ENCODE data around the gene ATP2A1. TPM values are rescaled to one million over a fixed set of nuclear protein-coding genes. Genes with fewer than 3 reads are reported as not detected.

Gene ATP2A1
- total RNA-seq, 2 donors from 2014 or later: not detected

DNA sequence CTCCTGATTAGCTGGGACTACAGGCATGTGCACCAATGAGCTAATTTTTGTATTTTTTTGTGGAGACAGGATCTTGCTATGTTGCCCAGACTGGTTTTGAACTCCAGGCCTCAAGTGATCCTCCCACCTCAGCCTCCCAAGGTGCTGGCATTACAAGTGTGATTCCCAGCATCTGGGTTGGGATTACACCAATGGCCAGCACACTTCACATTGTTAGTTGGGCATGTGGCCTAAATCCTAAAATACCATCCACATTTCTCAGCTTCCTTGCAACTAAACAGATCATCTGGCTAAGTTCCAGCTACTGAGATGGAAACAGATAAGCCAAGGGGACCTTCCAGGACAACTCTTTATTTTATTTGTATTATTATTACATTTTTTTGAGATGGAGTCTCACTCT lies 36.9 kb downstream of the ATP2A1 start:
- no peaks in the 10 kb centered on the region for H3K27me3 ChIP-seq
- TF ChIP-seq POLR2A (IDR thresholded peaks at IDR 0.05): no peak
- TF ChIP-seq, protein P1, sequence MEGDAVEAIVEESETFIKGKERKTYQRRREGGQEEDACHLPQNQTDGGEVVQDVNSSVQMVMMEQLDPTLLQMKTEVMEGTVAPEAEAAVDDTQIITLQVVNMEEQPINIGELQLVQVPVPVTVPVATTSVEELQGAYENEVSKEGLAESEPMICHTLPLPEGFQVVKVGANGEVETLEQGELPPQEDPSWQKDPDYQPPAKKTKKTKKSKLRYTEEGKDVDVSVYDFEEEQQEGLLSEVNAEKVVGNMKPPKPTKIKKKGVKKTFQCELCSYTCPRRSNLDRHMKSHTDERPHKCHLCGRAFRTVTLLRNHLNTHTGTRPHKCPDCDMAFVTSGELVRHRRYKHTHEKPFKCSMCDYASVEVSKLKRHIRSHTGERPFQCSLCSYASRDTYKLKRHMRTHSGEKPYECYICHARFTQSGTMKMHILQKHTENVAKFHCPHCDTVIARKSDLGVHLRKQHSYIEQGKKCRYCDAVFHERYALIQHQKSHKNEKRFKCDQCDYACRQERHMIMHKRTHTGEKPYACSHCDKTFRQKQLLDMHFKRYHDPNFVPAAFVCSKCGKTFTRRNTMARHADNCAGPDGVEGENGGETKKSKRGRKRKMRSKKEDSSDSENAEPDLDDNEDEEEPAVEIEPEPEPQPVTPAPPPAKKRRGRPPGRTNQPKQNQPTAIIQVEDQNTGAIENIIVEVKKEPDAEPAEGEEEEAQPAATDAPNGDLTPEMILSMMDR (IDR thresholded peaks at IDR 0.05): no peak
- no peak overlapping the region for H3K27ac ChIP-seq
- no peaks in the 10 kb centered on the region for H3K4me1 ChIP-seq
- DNase-seq (no peak), ATAC-seq (no peak)
- no peaks in the 10 kb centered on the region for H3K9me3 ChIP-seq
- intact Hi-C loops (cut with DNase I): no loop called here
- H3K4me3 ChIP-seq: no peak overlapping the region
- H3K36me3 ChIP-seq (replicated peaks in 1 of 2; ENCODE audit: insufficient read depth in 1 of 2, low read depth in 2 of 2): peaks cover 0 to 3% of the 10 kb centered on the region in 2 donors

DNA sequence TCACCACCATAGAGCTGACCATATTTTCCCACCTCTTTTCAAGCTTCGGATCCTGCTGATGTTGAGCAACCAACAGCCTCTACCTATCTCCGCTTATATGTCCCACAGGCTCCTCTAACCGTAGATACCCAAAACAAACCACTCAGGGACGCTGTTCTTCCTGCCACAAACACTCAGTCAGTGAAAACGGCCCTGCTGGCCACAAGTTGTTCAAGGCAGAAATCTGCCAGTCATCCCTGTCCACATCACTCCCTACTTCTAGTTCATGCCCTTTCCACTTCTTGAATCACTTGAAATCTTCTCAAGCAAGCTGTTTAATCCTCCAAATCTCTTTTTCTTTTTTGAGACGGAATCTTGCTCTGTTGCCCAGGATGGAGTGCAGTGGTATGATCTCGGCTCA lies 38.8 kb downstream of the ATP2A1 start:
- peaks cover 0 to 3% of the 10 kb centered on the region in 2 donors for H3K36me3 ChIP-seq (replicated peaks in 1 of 2; ENCODE audit: insufficient read depth in 1 of 2, low read depth in 2 of 2)

DNA sequence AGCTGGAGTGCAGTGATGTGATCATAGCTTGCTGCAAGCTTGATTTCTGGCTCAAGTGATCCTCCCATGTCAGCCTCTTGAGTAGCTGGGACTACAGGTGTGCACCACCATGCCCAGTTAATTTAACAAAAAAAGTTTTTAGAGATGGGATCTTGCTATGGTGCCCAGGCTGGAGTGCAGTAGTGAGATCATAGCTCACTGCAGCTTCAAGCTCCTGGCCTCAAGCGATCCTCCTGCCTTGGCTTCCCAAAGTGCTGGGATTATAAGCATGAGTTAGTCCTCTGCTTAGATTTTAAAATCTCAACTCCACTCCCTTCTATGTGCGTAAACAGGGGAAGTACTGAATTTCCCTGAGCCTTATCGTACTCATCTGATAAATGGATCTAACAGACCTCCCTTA lies 40.4 kb downstream of the ATP2A1 start:
- no peaks in the 10 kb centered on the region for H3K27me3 ChIP-seq
- H3K4me1 ChIP-seq: peaks cover 16% of the 10 kb centered on the region
- intact Hi-C loops (cut with DNase I): no loop called here
- WGBS, 2 donors: 94 to 96% methylated on average over 3 of the region's 3 CpGs
- TF ChIP-seq POLR2A (IDR thresholded peaks at IDR 0.05): no peak
- TF ChIP-seq, protein P1 (IDR thresholded peaks at IDR 0.05): no peak
- no peak for ATAC-seq
- H3K9me3 ChIP-seq: no peaks in the 10 kb centered on the region
- peaks cover 0 to 1% of the 10 kb centered on the region in 2 donors for H3K36me3 ChIP-seq (replicated peaks in 1 of 2; ENCODE audit: insufficient read depth in 1 of 2, low read depth in 2 of 2)
- DNase-seq: no peak
- H3K27ac ChIP-seq: no peak overlapping the region
- no peak overlapping the region for H3K4me3 ChIP-seq

More for the DNA sequence above, 38.8 kb downstream of the ATP2A1 start:
- ATAC-seq (no peak), DNase-seq (no peak)
- H3K4me1 ChIP-seq: peaks cover under 1% of the 10 kb centered on the region
- 82 to 92% methylated on average over 7 of the region's 7 CpGs for WGBS, 2 donors
- intact Hi-C loops (cut with DNase I): no loop called here
- H3K9me3 ChIP-seq: no peaks in the 10 kb centered on the region
- no peak overlapping the region for H3K4me3 ChIP-seq
- TF ChIP-seq, protein P1 (IDR thresholded peaks at IDR 0.05): no peak
- no peak for TF ChIP-seq POLR2A (IDR thresholded peaks at IDR 0.05)
- H3K27me3 ChIP-seq: no peaks in the 10 kb centered on the region
- H3K27ac ChIP-seq: no peak overlapping the region

DNA sequence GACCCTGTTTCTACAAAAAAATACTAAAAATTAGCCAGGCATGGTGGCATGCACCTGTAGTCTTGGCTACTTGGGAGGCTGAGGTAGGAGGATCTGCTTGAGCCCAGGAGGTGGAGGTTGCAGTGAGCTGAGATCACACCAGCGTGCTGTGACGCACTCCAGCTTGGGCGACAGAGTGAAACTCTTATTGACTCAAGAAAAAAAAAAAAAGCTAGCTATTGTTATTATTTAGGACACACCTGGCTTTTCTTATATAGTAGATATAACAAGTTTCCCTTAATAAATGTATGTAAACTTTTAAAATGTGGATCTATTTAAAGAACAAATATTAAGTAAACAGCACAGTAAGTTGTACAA lies 44.9 kb downstream of the ATP2A1 start:
- intact Hi-C loops (cut with DNase I): no loop called here
- Histone ChIP-seq H3K4me3 (no peak overlapping the region), H3K9me3 (no peaks in the 10 kb centered on the region), H3K27me3 (no peaks in the 10 kb centered on the region), H3K4me1 (peaks cover 25% of the 10 kb centered on the region), H3K27ac (peak overlapping the region; percentile 84 to 100 (median 97)), H3K36me3 (replicated peaks in 1 of 2; ENCODE audit: insufficient read depth in 1 of 2, low read depth in 2 of 2) (no peaks in the 10 kb centered on the region)
- no peak for TF ChIP-seq POLR2A (IDR thresholded peaks at IDR 0.05)
- TF ChIP-seq, protein P1 (IDR thresholded peaks at IDR 0.05): no peak
- 38 to 69% methylated on average over 3 of the region's 3 CpGs for WGBS, 2 donors
- ATAC-seq: no peak
- no peak for DNase-seq

DNA sequence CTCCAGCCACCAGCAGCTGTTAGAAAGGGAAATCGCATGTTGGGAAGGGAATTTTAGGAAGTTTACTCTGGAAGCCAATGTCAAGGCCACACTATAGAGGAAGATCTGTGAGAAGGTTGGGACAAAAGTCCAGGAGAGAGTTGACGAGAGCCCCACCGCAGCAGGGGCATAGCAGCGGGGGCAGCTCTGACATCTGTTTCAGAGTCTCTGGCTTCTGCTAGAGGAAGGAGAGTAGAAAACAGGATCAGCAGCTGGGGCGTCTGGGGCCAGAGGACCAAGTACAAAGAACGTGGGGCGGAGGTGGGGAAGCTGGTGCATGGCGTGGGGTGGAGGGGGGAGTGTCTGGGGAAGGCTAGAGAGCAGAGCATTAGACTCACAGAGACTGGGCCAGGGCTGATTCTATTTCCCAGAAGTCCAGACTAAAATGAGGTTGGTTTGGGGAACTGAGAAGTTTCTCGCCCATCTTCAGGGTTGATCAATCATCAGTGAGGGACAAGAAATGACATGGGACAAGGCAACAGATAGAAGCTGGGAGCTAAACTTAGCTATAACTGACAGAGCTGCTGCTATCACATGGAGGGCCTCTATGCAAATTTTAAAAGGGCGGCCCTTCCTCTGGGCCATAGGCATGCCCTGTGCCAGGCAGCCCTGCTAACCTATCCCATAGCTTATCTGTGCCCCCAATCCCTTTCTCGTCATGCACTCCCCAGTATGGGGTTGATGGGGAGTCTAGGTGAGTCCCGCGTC lies 45.5 kb downstream of the ATP2A1 start:
- DNase-seq: peak; percentile 27 to 42 (median 30)
- ATAC-seq: no peak
- Histone ChIP-seq H3K9me3 (no peaks in the 10 kb centered on the region), H3K4me3 (peak overlapping the region in 1 of 2 donors; percentile 16), H3K4me1 (peaks cover 25% of the 10 kb centered on the region), H3K27me3 (no peaks in the 10 kb centered on the region), H3K27ac (peak overlapping the region; percentile 84 to 100 (median 97)), H3K36me3 (replicated peaks in 1 of 2; ENCODE audit: insufficient read depth in 1 of 2, low read depth in 2 of 2) (no peaks in the 10 kb centered on the region)
- no peak for TF ChIP-seq POLR2A (IDR thresholded peaks at IDR 0.05)
- TF ChIP-seq, protein P1 (IDR thresholded peaks at IDR 0.05): no peak
- intact Hi-C loops (cut with DNase I): no loop called here
- 24 to 26% methylated on average over 11 to 13 of the region's 13 CpGs for WGBS, 2 donors
